ENCODE results near the gene HDGFL3. TPM values are rescaled to one million over a fixed set of nuclear protein-coding genes. Genes with fewer than 3 reads are reported as not detected.
A peak's percentile ranks its signal among the peaks of the same experiment; 100 is the strongest.
"Not testable (repeated sequence)": the region's sequence is repeated elsewhere in the genome, so short reads cannot be mapped to it uniquely, and the experiment has no call there.

HDGFL3 gene
- total and polyA plus RNA-seq, 12 donors, result 9.3 to 43.2 (median 38.3) TPM

DNA sequence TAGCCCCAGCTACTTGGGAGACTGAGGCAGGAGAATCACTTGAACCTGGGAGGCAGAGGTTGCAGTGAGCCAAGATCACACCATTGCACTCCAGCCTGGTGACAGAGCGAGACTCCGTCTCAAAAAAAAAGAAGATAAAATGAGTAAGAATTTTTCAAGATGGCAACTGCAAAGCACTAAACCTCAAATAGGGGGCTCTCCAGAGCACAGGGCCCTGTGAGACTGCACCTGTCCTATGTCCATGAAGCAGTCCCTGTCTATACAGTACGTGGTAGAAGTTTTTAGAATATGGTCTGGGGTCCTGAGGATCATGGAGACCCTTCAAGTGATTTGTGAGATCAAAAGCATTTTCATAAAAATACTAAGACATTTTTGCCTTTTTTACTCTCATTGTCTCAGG lies 122.2 kb downstream of the HDGFL3 start:
- 79 to 88% methylated on average over 3 of the region's 3 CpGs for WGBS, 2 donors
- TF ChIP-seq, protein P1, sequence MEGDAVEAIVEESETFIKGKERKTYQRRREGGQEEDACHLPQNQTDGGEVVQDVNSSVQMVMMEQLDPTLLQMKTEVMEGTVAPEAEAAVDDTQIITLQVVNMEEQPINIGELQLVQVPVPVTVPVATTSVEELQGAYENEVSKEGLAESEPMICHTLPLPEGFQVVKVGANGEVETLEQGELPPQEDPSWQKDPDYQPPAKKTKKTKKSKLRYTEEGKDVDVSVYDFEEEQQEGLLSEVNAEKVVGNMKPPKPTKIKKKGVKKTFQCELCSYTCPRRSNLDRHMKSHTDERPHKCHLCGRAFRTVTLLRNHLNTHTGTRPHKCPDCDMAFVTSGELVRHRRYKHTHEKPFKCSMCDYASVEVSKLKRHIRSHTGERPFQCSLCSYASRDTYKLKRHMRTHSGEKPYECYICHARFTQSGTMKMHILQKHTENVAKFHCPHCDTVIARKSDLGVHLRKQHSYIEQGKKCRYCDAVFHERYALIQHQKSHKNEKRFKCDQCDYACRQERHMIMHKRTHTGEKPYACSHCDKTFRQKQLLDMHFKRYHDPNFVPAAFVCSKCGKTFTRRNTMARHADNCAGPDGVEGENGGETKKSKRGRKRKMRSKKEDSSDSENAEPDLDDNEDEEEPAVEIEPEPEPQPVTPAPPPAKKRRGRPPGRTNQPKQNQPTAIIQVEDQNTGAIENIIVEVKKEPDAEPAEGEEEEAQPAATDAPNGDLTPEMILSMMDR (IDR thresholded peaks at IDR 0.05), result peak in 1 of 9 donors; percentile 7
- H3K27ac ChIP-seq; H3K4me3 ChIP-seq; intact Hi-C loops (cut with DNase I); H3K9me3 ChIP-seq; DNase-seq; H3K4me1 ChIP-seq; H3K27me3 ChIP-seq; H3K36me3 ChIP-seq; ATAC-seq: not testable (repeated sequence)

DNA sequence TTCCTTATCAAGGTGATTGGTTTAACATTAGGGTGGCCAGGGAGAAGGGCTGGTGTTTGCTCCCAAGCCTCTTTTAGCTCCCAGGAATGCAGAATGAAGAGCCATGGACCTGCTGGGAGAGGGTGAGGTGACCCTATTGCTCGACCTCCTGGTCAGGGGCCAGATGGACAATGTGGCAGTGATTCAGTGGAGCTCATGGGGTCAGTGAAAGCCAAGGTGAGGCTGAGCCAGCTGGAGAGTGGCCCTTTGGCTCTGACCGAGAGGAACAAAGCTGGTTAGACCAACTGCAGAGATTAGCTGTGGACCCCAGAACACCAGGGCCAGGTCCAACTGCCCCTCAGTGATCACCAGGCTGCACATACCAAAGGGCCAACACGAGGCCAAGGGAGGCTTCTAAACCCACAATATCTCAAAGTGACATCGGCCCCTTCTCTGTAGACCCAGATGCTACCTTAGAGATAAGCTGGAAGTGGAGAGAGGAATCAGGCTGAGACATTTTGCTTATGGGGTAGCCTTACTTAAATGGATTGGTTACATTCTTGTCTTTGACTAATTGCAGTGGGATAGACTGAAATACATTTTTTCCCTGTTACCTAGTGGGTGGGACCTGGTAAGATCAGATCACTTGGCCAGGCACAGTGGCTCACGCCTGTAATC lies 124.8 kb downstream of the HDGFL3 start:
- Histone ChIP-seq H3K9me3 (no peaks in the 10 kb centered on the region), H3K4me3 (no peak overlapping the region), H3K27ac (no peak overlapping the region), H3K4me1 (peaks cover 0 to 5% (median 0%) of the 10 kb centered on the region in 9 donors), H3K36me3 (no peaks in the 10 kb centered on the region), H3K27me3 (peaks cover 0 to 15% (median 2%) of the 10 kb centered on the region in 7 donors)
- DNase-seq (no peak), ATAC-seq (no peak)
- 69 to 80% methylated on average over 5 of the region's 5 CpGs for WGBS, 2 donors
- intact Hi-C loops (cut with DNase I), result no loop called here
- TF ChIP-seq, protein P1 (IDR thresholded peaks at IDR 0.05), result no peak

DNA sequence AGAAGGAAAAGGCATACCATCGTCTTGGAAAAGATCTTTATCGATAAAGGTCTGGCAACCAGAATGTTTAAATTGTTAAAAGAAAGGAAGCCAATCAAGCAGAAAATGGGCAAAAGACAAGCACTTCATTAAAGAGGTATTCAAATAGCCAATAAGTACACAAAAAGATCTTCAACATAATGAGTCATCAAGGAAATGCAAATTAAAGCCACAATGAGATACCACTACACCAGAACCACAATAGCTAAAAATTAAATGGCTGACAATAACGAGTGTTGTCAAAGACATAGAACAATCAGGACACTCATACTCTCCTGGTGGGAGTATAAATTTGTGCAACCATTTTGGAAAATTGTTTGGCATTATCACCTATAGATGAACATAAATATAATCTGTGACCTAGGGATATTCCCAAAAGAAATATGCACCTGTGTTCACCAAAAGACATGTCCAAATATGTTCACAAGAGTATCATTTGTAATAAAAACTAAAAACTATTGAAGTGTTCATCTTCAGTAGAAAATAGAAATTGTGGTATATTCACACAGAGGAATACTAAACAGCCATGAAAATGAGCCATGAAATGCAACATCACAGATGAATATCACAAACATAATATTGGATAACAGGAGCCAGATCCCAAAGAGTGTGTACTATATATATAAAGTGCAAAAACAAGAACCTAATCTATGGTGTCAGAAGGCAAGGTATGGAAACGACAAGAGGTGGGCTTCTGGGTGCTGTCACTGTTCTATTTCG lies 126.2 kb downstream of the HDGFL3 start:
- intact Hi-C loops (cut with DNase I), result no loop called here
- Histone ChIP-seq H3K4me1 (peaks cover 0 to 12% (median 4%) of the 10 kb centered on the region in 9 donors), H3K27me3 (peaks cover 0 to 27% (median 2%) of the 10 kb centered on the region in 7 donors), H3K27ac (no peak overlapping the region), H3K9me3 (no peaks in the 10 kb centered on the region), H3K4me3 (no peak overlapping the region), H3K36me3 (no peaks in the 10 kb centered on the region)
- TF ChIP-seq, protein P1 (IDR thresholded peaks at IDR 0.05), result no peak
- ATAC-seq (no peak), DNase-seq (no peak)
- 71 to 83% methylated on average over 5 of the region's 5 CpGs for WGBS, 2 donors

DNA sequence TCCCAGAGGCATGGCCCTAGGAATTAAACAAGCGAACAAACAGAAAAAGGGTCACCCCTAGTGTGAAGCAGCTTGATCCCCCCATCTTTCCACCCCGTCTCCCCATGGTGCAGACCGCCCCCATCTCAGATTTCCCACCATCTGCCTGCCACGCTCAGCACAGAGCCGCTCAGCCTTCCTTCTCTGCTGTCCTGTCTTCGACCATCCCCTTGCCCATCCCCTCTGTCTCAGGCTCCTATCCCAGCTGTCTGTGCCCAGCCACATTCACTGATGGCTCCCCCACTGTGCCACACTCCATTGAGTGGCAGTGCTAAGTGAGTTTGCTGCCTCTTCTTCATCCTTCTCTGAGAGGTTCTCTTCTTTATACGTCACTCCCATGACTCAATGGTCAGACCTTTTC lies 128.9 kb downstream of the HDGFL3 start:
- peak in 3 of 8 donors; percentile 20 to 38 (median 29) for ATAC-seq
- H3K4me1 ChIP-seq, result peaks cover 0 to 12% (median 6%) of the 10 kb centered on the region in 9 donors
- no peak for DNase-seq
- H3K9me3 ChIP-seq, result peaks cover 0 to 8% (median 0%) of the 10 kb centered on the region in 11 donors
- H3K27ac ChIP-seq, result no peak overlapping the region
- 63 to 79% methylated on average over 7 of the region's 7 CpGs for WGBS, 2 donors
- H3K4me3 ChIP-seq, result no peak overlapping the region
- no peaks in the 10 kb centered on the region for H3K36me3 ChIP-seq
- TF ChIP-seq, protein P1 (IDR thresholded peaks at IDR 0.05), result no peak
- intact Hi-C loops (cut with DNase I), result no loop called here
- peaks cover 0 to 29% (median 3%) of the 10 kb centered on the region in 7 donors for H3K27me3 ChIP-seq

Other genes with a start within 250 kb of the HDGFL3 start
- 10 to 100 TPM; 12.4 to 17.8 (median 14.4) TPM for gene RAMAC, start 221.6 kb downstream of the HDGFL3 start, total RNA-seq
- 10 to 100 TPM; 11.8 to 20.4 TPM for gene RAMAC, start 221.6 kb downstream of the HDGFL3 start, polyA plus RNA-seq
- 10 to 100 TPM in 6 of 10 donors, 1 to 10 TPM in 4; 7.5 to 19.6 (median 10.5) TPM for gene C15orf40, start 196.2 kb downstream of the HDGFL3 start, total RNA-seq
- gene C15orf40, start 196.2 kb downstream of the HDGFL3 start, polyA plus RNA-seq, result 10 to 100 TPM; 11.6 to 16.0 TPM
- 100 to 1,000 TPM; 130 to 185 (median 157) TPM for gene BTBD1, start 140.6 kb downstream of the HDGFL3 start, total RNA-seq
- 10 to 100 TPM; 14.1 to 52.7 TPM for gene BTBD1, start 140.6 kb downstream of the HDGFL3 start, polyA plus RNA-seq
- 1 to 10 TPM; 2.6 to 7.1 (median 4.7) TPM for gene TM6SF1, start 100.2 kb downstream of the HDGFL3 start, total RNA-seq
- 1 to 10 TPM; 3.1 to 8.8 TPM for gene TM6SF1, start 100.2 kb downstream of the HDGFL3 start, polyA plus RNA-seq
- gene BNC1, start 76.8 kb upstream of the HDGFL3 start, total RNA-seq, result under 1 TPM in 9 of 10 donors, not detected in 1; 0.06 to 0.71 (median 0.22) TPM
- gene BNC1, start 76.8 kb upstream of the HDGFL3 start, polyA plus RNA-seq, result under 1 TPM; 0.07 to 0.15 TPM
- under 1 TPM in 2 of 10 donors, not detected in 8; 0.13 to 0.17 TPM for gene SH3GL3, start 239.5 kb upstream of the HDGFL3 start, total RNA-seq
- not detected for gene SH3GL3, start 239.5 kb upstream of the HDGFL3 start, polyA plus RNA-seq

Data from heart right ventricle (tissue), 16 donors.